ENCODE measurements around the gene R3HDM4. TPM values are rescaled to one million over a fixed set of nuclear protein-coding genes. Genes with fewer than 3 reads are reported as not detected.
A peak's percentile ranks its signal among the peaks of the same experiment; 100 is the strongest.

R3HDM4 gene
- total RNA-seq, 2 donors from 2014 or later: 54.6 to 66.4 TPM

DNA sequence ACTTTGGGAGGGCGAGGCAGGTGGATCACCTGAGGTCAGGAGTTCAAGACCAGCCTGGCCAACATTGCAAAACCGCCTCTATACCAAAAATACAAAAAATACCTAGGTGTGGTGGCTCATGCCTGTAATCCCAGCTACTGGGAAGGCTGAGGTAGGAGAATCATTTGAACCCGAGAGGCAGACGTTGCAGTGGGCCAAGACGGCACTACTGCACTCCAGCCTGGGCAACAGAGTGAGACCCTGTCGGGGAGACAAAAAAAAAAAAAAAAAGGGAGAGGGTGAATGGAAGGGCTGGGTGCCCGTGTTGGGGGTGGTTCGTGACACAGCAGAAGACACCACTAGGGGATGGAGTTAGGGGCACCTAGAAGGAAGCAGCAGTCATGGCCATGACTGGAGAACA, 42.7 kb downstream of the R3HDM4 start:
- intact Hi-C loops (cut with DNase I, micrococcal nuclease): no loop called here
- DNase-seq: no peak
- no peak for ATAC-seq

GRCh38 chr19:869245-870177, 43.5 kb downstream of the R3HDM4 start:
- ATAC-seq (no peak), DNase-seq (peak; percentile 45 to 69)
- intact Hi-C loops (cut with DNase I, micrococcal nuclease): no loop called here

- intact Hi-C loops (cut with DNase I, micrococcal nuclease): no loop called here
- DNase-seq (no peak), ATAC-seq (no peak)
Measured at GRCh38 chr19:868458-869244, 44.4 kb downstream of the R3HDM4 start.

DNA sequence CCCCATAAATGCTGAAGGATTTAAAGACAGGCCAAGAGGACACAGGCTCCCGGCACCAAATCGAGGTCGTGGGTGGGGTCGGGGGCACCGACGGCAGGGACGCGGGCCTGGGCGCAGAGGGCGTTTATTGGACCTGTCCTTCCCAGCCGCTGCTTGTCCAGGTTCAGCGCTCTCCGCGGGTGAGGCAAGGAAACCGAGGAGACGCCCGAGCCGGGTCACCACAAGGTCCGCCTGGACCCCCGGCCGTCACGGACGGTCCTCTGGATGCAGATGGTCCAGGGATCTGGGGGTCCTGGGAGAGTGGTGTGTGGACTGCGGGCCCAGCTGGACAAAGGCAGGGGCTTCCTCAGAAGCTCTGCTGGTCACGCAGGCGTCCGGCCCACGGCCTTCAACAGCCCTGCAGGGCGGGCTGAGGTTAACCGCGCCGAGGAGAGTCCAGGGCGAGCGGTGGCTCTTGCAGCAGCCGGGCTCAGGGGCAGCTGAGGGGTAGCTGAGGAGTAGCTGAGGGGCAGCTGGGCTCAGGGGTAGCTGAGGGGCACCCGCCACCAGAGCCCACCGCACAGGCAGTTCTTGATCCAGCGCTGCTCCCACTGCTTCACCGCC, 45.1 kb downstream of the R3HDM4 start:
- DNase-seq (no peak), ATAC-seq (no peak)
- intact Hi-C loops (cut with DNase I, micrococcal nuclease): no loop called here

- DNase-seq (no peak), ATAC-seq (no peak)
- intact Hi-C loops (cut with DNase I, micrococcal nuclease): no loop called here
Measured at GRCh38 chr19:867301-867793, 45.7 kb downstream of the R3HDM4 start.

DNA sequence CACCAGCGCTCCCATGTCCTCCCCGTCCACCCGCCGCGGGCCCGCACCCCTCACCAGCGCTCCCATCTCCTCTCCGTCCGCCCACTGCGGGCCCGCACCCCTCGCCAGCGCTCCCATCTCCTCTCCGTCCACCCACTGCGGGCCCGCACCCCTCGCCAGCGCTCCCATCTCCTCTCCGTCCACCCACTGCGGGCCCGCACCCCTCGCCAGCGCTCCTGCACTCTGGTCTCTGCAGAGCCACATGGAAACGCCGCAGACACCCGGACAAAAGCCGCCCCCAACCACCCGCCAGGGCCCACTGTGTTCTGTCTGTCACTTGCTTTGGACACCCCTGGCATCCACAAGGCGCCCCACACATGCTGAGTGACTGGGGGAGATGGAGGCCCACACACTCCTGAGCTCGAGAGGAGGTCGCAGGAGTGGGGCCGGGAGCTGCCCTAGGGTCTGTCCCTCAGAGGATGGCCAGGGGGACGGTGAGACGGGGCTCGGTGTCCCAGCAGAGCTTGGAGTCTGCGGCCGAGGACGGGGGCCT, 46.2 kb downstream of the R3HDM4 start:
- DNase-seq (no peak), ATAC-seq (no peak)
- intact Hi-C loops (cut with DNase I, micrococcal nuclease): no loop called here

- DNase-seq (no peak), ATAC-seq (no peak)
- intact Hi-C loops (cut with DNase I, micrococcal nuclease): loop anchor here (2.0 to 5.0 kb wide), 2 partner anchors 54 to 58 kb away; partner anchors contain the start of gene KISS1R (in 1 of the 2)
Measured at GRCh38 chr19:863315-863620, 49.8 kb downstream of the R3HDM4 start.

DNA sequence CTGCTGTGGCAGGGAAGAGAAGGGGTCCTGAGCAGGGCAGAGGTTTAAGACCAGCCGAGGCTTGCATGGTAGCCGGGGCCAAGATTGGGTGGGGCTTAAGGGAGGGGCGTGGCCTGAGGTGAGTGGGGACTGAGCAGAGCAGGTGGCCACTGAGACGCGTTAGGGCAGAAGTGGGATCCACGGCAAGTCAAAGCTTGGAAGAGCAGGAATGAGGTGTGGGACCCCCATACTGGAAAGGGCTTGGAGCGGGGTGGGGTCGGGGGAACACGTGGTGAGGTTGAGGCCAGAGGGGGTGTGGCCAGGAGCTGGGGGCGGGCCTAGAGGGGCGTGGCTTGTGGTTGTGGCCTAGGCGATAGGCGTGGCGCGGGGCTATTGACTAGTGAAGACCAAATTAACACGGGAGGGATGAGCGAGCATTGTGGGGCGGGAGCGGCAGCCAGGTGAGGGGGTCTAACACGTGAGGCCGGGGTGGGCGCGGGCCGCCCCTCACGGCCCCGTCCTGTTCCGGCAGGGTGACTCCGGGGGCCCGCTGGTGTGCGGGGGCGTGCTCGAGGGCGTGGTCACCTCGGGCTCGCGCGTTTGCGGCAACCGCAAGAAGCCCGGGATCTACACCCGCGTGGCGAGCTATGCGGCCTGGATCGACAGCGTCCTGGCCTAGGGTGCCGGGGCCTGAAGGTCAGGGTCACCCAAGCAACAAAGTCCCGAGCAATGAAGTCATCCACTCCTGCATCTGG, 50.3 kb downstream of the R3HDM4 start:
- intact Hi-C loops (cut with DNase I, micrococcal nuclease): loop anchor here (2.0 to 5.0 kb wide), 2 partner anchors 55 to 58 kb away; partner anchors contain the start of gene KISS1R (in 1 of the 2)
- DNase-seq (peak; percentile 78 to 82), ATAC-seq (peak; percentile 46)

DNA sequence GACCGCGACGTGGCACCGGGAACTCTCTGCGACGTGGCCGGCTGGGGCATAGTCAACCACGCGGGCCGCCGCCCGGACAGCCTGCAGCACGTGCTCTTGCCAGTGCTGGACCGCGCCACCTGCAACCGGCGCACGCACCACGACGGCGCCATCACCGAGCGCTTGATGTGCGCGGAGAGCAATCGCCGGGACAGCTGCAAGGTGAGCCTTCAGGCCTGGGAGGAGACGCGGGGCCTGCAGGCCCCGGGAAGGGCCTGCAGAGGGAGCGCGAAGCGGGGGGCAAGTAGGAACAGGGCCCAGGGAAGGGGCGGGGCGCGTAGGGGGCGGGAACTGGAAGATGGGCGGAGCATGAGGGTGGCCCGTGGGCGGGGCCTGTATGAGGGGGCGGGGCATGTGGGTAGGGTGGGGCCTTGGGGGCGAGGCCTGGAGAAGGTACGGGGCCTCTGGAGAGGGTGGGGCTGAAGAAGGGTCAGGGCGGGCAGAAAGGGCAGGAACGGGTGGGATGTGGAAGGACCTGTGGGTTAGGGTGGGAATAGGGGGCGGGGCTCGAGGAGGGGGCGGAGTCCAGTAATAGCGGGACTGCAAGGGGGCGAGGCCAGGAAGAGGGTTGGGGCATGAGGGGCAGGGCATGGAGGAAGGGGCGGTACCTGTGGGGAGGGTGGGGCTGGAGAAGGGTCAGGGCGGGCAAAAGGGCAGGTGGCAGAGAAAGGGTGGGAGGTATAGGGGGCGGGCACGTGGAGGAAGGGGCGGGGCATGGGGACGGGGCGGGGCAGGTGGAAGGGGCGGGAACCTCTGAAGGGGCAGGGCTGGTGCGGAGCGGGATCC, 51.1 kb downstream of the R3HDM4 start:
- ATAC-seq (peak; percentile 52), DNase-seq (peak; percentile 71 to 76)
- intact Hi-C loops (cut with DNase I, micrococcal nuclease): loop anchor here (2.0 to 5.0 kb wide), 2 partner anchors 55 to 59 kb away; partner anchors contain the start of gene KISS1R (in 1 of the 2)

GRCh38 chr19:861141-861755, 51.8 kb downstream of the R3HDM4 start:
- DNase-seq: no peak

DNA sequence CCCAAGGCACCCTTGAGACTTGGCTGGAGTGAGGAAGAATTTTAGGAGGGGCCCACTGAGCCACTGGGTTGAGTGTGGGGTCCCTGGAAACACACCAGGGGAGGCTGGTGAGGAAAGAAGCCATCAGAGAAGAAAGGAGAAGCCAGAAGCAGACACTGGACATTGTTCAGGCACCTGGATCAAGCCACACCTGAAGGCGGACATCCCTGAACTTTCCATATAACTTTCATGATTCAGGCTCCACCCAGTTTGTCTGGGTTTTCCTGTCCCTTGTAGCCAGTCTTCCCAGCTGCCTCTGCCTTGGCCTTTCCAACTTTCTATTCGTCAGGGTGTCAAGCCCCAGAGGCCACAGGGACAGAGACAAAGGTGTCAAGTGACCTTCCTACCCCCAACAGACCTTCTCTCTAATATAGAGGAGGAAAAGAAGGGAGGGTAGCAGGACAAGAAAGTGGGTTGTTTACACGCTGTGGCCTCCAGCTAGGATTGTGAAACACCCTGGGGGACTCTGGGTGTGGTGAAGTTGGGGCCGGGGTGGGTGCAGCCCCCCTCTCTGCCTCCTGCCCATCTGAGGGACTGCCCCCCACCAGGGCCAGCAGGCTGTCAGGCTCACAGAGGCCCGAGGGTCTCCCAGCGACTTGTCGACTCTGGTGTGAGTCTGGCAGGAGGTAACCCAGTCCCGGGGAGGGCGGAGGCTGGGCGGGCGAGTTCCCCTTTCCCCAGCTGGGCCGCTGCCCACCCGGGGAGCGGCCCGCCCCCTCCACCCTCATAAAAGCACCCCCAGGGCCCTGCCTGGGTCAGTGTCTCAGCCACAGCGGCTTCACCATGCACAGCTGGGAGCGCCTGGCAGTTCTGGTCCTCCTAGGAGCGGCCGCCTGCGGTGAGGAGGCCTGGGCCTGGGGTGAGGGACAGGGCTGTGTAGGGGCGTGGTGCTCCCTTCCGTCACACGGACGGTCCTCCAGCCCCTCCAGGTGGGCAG, 53.9 kb downstream of the R3HDM4 start, which contains the start of gene CFD:
Gene CFD (plus strand): TSS at position 797 of the 976 bp plus-strand sequence. CDS start 26 bp downstream, at position 823.
- ATAC-seq: peak; percentile 9
- DNase-seq: peak; percentile 50 to 63
- intact Hi-C loops (cut with DNase I, micrococcal nuclease): no loop called here

More at GRCh38 chr19:861141-861755, 51.8 kb downstream of the R3HDM4 start:
- no peak for ATAC-seq
- intact Hi-C loops (cut with DNase I, micrococcal nuclease): loop anchor here in 1 of 2 donors (5.0 kb wide), 1 partner anchor 56 kb away; the partner anchor contains the start of gene KISS1R

- no peak for DNase-seq
- no peak for ATAC-seq
- intact Hi-C loops (cut with DNase I, micrococcal nuclease): no loop called here
Measured at GRCh38 chr19:858284-858683, 54.7 kb downstream of the R3HDM4 start.

DNA sequence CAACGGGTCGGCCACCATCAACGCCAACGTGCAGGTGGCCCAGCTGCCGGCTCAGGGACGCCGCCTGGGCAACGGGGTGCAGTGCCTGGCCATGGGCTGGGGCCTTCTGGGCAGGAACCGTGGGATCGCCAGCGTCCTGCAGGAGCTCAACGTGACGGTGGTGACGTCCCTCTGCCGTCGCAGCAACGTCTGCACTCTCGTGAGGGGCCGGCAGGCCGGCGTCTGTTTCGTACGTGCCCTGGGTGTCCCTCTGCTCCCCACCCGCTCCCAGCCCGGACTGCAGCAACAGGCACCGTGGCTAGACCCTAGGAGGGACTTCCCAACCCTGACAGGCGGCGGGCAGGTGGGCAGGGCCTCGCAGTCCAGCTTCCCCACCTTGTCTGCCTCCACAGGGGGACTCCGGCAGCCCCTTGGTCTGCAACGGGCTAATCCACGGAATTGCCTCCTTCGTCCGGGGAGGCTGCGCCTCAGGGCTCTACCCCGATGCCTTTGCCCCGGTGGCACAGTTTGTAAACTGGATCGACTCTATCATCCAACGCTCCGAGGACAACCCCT, 57.4 kb downstream of the R3HDM4 start:
- DNase-seq: no peak
- ATAC-seq: no peak
- intact Hi-C loops (cut with DNase I, micrococcal nuclease): no loop called here

- DNase-seq (no peak), ATAC-seq (no peak)
- intact Hi-C loops (cut with DNase I, micrococcal nuclease): no loop called here
Measured at GRCh38 chr19:855142-855541, 57.9 kb downstream of the R3HDM4 start.

DNA sequence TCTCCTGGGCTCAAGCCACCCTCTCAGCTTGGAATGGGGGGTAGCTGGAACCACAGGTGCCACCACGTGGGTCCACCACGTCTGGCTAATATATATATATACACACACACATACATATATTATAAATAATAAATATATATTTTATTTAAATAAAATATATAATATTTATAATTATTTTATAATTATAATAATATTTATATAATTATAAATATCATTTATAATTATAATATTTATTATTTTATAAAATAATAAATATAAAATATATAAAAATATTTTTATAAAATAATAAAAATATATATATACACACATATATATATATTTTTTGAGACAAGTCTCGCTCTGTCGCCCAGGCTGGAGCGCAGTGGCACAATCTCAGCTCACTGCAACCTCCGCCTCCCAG, 58.5 kb downstream of the R3HDM4 start:
- no peak for ATAC-seq
- intact Hi-C loops (cut with DNase I, micrococcal nuclease): no loop called here
- DNase-seq: no peak

Data from left colon (tissue), 2 donors.